ENCODE data around the gene GOLGA3. TPM values are rescaled to one million over a fixed set of nuclear protein-coding genes. Genes with fewer than 3 reads are reported as not detected.

Gene GOLGA3
- total and polyA plus RNA-seq, 2 donors (not counting 1 experiment from before 2014, with no cell fraction given) = 32.7 to 66.0 TPM

DNA sequence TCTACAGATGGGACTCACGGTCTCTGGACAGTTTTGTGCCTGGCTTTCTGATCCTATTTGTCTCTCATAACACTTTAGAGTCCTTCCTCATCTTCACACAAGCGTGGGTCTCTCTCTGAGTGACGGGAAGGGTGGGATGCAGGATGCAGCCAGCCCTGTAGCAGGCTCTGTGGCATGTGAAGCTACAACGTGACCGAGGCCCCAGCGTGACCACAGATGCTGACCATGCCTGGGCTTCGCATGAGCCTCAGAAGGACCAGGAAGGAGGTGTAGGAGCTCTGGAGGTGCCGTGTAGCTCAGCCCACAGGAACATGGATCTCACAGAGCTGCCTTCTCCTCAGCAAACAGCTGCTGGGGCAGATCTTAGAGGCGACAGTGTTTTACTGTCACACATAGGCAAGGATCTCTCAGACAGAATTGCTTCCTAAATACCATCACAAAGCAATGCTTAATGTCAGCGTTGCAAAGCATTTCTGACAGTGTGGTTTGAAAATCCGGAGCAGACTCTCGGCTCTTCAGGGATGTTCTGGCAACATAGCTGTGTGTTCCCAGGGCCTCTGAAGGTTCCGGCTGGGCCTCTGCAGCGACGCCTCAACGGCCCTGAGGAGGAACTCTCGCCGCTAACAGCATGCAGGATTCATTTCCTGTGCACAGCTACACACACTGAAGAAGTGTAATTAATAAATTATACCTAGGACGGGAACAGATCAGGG lies 88.9 kb downstream of the GOLGA3 start:
- peaks cover 2 to 83% of the 10 kb centered on the region in 2 experiments for H3K36me3 ChIP-seq (replicated peaks in 1 of 2; ENCODE audit: control extremely low read depth in 1 of 2, control insufficient read depth in 1 of 2, extremely low read depth in 1 of 2, insufficient read depth in 2 of 2, low read length in 1 of 2)
- no peak overlapping the region for H2AFZ ChIP-seq (ENCODE audit: insufficient read depth, low read depth, low read length, poor library complexity, severe bottlenecking)
- Mint-ChIP-seq H3K27ac (no peak overlapping the region), H3K4me1 (peaks cover 12% of the 10 kb centered on the region), H3K9me3 (ENCODE audit: insufficient read depth) (no peaks in the 10 kb centered on the region), H3K27me3 (no peaks in the 10 kb centered on the region), H3K4me3 (no peak overlapping the region)
- no peak overlapping the region for H3K27ac ChIP-seq (ENCODE audit: low read length in 2 of 2)
- intact Hi-C loops (cut with micrococcal nuclease) = no loop called here
- H3K27me3 ChIP-seq (replicated peaks in 1 of 4; ENCODE audit: control extremely low read depth in 1 of 4, control insufficient read depth in 3 of 4, insufficient read depth in 4 of 4, low read length in 3 of 4) = no peaks in the 10 kb centered on the region
- no peak overlapping the region for H3K4me3 ChIP-seq (ENCODE audit: control extremely low read depth in 1 of 5, extremely low read depth in 1 of 5, insufficient read depth in 1 of 5, low read depth in 2 of 5, low read length in 4 of 5)
- H3K9me3 ChIP-seq (ENCODE audit: control extremely low read depth in 1 of 3, control insufficient read depth in 2 of 3, insufficient read depth in 1 of 3, low read length in 2 of 3) = no peaks in the 10 kb centered on the region
- DNase-seq (no peak), ATAC-seq (ENCODE audit: low read depth) (no peak)
- H3K4me1 ChIP-seq (ENCODE audit: control insufficient read depth in 2 of 2, insufficient read depth in 2 of 2, low read length in 2 of 2) = peaks cover 4 to 6% of the 10 kb centered on the region in 2 donors
- 93% methylated on average over 12 of the region's 19 CpGs for WGBS (ENCODE audit: insufficient coverage)
- no peak overlapping the region for H3K9ac ChIP-seq (ENCODE audit: low read length)
- POLR2A ChIA-PET = no interaction called here
- CTCF ChIA-PET = no interaction called here
- no peak overlapping the region for H3K4me2 ChIP-seq (replicated peaks; ENCODE audit: low read depth, low read length, poor library complexity, severe bottlenecking)
- H4K20me1 ChIP-seq (ENCODE audit: control insufficient read depth, insufficient read depth, low read length, poor library complexity, severe bottlenecking) = peaks cover 26% of the 10 kb centered on the region
- no peak for TF ChIP-seq EZH2 (IDR thresholded peaks at IDR 0.05; ENCODE audit: borderline replicate concordance, insufficient read depth, low read depth, low read length, poor library complexity, severe bottlenecking)
- TF ChIP-seq, protein P1, sequence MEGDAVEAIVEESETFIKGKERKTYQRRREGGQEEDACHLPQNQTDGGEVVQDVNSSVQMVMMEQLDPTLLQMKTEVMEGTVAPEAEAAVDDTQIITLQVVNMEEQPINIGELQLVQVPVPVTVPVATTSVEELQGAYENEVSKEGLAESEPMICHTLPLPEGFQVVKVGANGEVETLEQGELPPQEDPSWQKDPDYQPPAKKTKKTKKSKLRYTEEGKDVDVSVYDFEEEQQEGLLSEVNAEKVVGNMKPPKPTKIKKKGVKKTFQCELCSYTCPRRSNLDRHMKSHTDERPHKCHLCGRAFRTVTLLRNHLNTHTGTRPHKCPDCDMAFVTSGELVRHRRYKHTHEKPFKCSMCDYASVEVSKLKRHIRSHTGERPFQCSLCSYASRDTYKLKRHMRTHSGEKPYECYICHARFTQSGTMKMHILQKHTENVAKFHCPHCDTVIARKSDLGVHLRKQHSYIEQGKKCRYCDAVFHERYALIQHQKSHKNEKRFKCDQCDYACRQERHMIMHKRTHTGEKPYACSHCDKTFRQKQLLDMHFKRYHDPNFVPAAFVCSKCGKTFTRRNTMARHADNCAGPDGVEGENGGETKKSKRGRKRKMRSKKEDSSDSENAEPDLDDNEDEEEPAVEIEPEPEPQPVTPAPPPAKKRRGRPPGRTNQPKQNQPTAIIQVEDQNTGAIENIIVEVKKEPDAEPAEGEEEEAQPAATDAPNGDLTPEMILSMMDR (IDR thresholded peaks at IDR 0.05) = no peak
- H3K79me2 ChIP-seq (ENCODE audit: control insufficient read depth, insufficient read depth, low read length) = peaks cover 37% of the 10 kb centered on the region

DNA sequence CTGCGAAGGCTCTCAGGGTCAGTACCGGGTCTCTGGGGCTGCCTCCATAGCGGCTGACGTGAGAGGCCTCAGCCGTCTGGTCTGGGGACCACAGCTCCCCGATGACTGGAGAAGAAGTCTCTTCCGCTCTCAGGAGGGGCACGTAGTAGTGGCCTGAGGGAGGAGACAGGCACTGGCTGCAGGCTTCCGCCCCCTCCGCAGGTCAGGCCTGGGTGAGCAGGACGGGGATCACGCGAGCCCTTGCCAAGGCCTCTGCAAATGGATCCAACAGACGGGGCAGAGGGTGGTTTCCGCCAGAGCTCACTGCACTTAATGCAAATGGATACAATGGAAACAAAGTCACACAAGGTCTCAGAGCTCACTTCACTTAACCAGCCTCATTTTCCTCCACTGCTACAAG lies 91.8 kb downstream of the GOLGA3 start:
- Histone ChIP-seq H3K9ac (ENCODE audit: low read length) (no peak overlapping the region), H3K4me3 (ENCODE audit: control extremely low read depth in 1 of 5, extremely low read depth in 1 of 5, insufficient read depth in 1 of 5, low read depth in 2 of 5, low read length in 4 of 5) (no peak overlapping the region), H3K27me3 (replicated peaks in 1 of 4; ENCODE audit: control extremely low read depth in 1 of 4, control insufficient read depth in 3 of 4, insufficient read depth in 4 of 4, low read length in 3 of 4) (no peaks in the 10 kb centered on the region), H3K9me3 (ENCODE audit: control extremely low read depth in 1 of 3, control insufficient read depth in 2 of 3, insufficient read depth in 1 of 3, low read length in 2 of 3) (no peaks in the 10 kb centered on the region), H4K20me1 (ENCODE audit: control insufficient read depth, insufficient read depth, low read length, poor library complexity, severe bottlenecking) (peaks cover 6% of the 10 kb centered on the region), H3K27ac (ENCODE audit: low read length in 2 of 2) (no peak overlapping the region), H3K4me1 (ENCODE audit: control insufficient read depth in 2 of 2, insufficient read depth in 2 of 2, low read length in 2 of 2) (no peaks in the 10 kb centered on the region), H3K79me2 (ENCODE audit: control insufficient read depth, insufficient read depth, low read length) (peaks cover 10% of the 10 kb centered on the region), H3K36me3 (replicated peaks in 1 of 2; ENCODE audit: control extremely low read depth in 1 of 2, control insufficient read depth in 1 of 2, extremely low read depth in 1 of 2, insufficient read depth in 2 of 2, low read length in 1 of 2) (peaks cover 0 to 82% of the 10 kb centered on the region in 2 experiments), H2AFZ (ENCODE audit: insufficient read depth, low read depth, low read length, poor library complexity, severe bottlenecking) (no peak overlapping the region), H3K4me2 (replicated peaks; ENCODE audit: low read depth, low read length, poor library complexity, severe bottlenecking) (no peak overlapping the region)
- POLR2A ChIA-PET = no interaction called here
- no peak for ATAC-seq (ENCODE audit: low read depth)
- H3K4me3 Mint-ChIP-seq = no peak overlapping the region
- H3K4me1 Mint-ChIP-seq = peaks cover 4% of the 10 kb centered on the region
- intact Hi-C loops (cut with micrococcal nuclease) = no loop called here
- H3K27ac Mint-ChIP-seq = no peak overlapping the region
- H3K9me3 Mint-ChIP-seq (ENCODE audit: insufficient read depth) = no peaks in the 10 kb centered on the region
- TF ChIP-seq, protein P1 (IDR thresholded peaks at IDR 0.05) = no peak
- TF ChIP-seq EZH2 (IDR thresholded peaks at IDR 0.05; ENCODE audit: borderline replicate concordance, insufficient read depth, low read depth, low read length, poor library complexity, severe bottlenecking) = no peak
- DNase-seq = no peak
- CTCF ChIA-PET = no interaction called here
- no peaks in the 10 kb centered on the region for H3K27me3 Mint-ChIP-seq
- WGBS (ENCODE audit: insufficient coverage) = 99% methylated on average over 15 of the region's 15 CpGs

All from B cell (primary cell).